B cell (primary cell): ENCODE measurements around the gene PAIP1. TPM values are rescaled to one million over a fixed set of nuclear protein-coding genes. Genes with fewer than 3 reads are reported as not detected.

Experiments used
- ATAC-seq: fragments of 200-7000 bp; cut with Tn5 transposase; one replicate; pipeline ENCODE4 v1.10.0; 2021; ENCODE audit warnings: low read depth, mild to moderate bottlenecking, moderate number of reproducible peaks, moderate library complexity
- CTCF ChIA-PET: fragments of 350-600 bp; sonication (Branson Sonifier 250); formaldehyde crosslinking; loops from one replicate; lab custom pipeline; 2021; ENCODE audit warnings: antibody characterized with exemption, inconsistent platforms; lab: Charles Lee
- POLR2A ChIA-PET: fragments of 350-600 bp; sonication (Branson Sonifier 250); formaldehyde crosslinking; loops from one replicate; lab custom pipeline; 2021; ENCODE audit warnings: antibody characterized with exemption; lab: Charles Lee
- DNase-seq: peaks from one replicate; pipeline ENCODE4 v3.0.0; 2013
- H2AFZ ChIP-seq: 2 replicates; pipeline ENCODE4 v1.6.1; 2012; ENCODE audit warnings: mild to moderate bottlenecking, low read depth, low read length; ENCODE audit not compliant: insufficient read depth, poor library complexity, severe bottlenecking
- H3K27ac ChIP-seq, 2 donors: 1 replicate in 1 of 2; 2 replicates in 1 of 2; pipeline ENCODE4 v1.5.1; 2012 to 2013; ENCODE audit warnings: low read length in 2 of 2, mild to moderate bottlenecking in 2 of 2, moderate library complexity in 1 of 2
- H3K27me3 ChIP-seq, 4 experiments: fragments of 200-600 bp in 1 of 4; sonication (generic) in 1 of 4; replicated peaks in 1 of 4; 1 replicate in 2 of 4; 2 replicates in 2 of 4; pipeline versions ENCODE4 v1.6.1 to v1.7.0; 2013 to 2016; ENCODE audit warnings: low read length in 3 of 4, mild to moderate bottlenecking in 2 of 4, mixed read lengths in 1 of 4, moderate library complexity in 1 of 4; ENCODE audit not compliant: insufficient read depth in 4 of 4, control insufficient read depth in 3 of 4; ENCODE audit errors: control extremely low read depth in 1 of 4
- H3K36me3 ChIP-seq, 2 experiments: replicated peaks in 1 of 2; 1 replicate in 1 of 2; 2 replicates in 1 of 2; pipeline versions ENCODE4 v1.6.1 to v1.7.1; 2013; ENCODE audit warnings: low read length in 1 of 2; ENCODE audit not compliant: insufficient read depth in 2 of 2, control insufficient read depth in 1 of 2; ENCODE audit errors: control extremely low read depth in 1 of 2, extremely low read depth in 1 of 2
- H3K4me1 ChIP-seq, 2 donors: fragments of 200-600 bp in 1 of 2; sonication (generic) in 1 of 2; 1 replicate in 1 of 2; 2 replicates in 1 of 2; pipeline versions ENCODE4 v1.5.1 to v1.6.1; 2013 to 2017; ENCODE audit warnings: low read length in 2 of 2; ENCODE audit not compliant: control insufficient read depth in 2 of 2, insufficient read depth in 2 of 2
- H3K4me2 ChIP-seq: replicated peaks from 2 replicates; pipeline ENCODE3; 2012; ENCODE audit warnings: mild to moderate bottlenecking, low read depth, low read length; ENCODE audit not compliant: poor library complexity, severe bottlenecking
- H3K4me3 ChIP-seq, 5 experiments: fragments of 200-600 bp in 1 of 5; sonication (generic) in 1 of 5; 1 replicate in 3 of 5; 2 replicates in 2 of 5; pipeline versions ENCODE4 v1.5.1 to v1.7.0; 2011 to 2016; ENCODE audit warnings: low read length in 4 of 5, mild to moderate bottlenecking in 4 of 5, low read depth in 2 of 5, control low read depth in 1 of 5, moderate library complexity in 1 of 5; ENCODE audit not compliant: insufficient read depth in 1 of 5; ENCODE audit errors: control extremely low read depth in 1 of 5, extremely low read depth in 1 of 5
- H3K79me2 ChIP-seq: fragments of 200-600 bp; sonication (generic); one replicate; pipeline ENCODE4 v1.6.0; 2016; ENCODE audit warnings: low read length; ENCODE audit not compliant: control insufficient read depth, insufficient read depth
- H3K9ac ChIP-seq: fragments of 200-600 bp; sonication (generic); 2 replicates; pipeline ENCODE4 v1.6.1; 2017; ENCODE audit warnings: mild to moderate bottlenecking, low read length, moderate library complexity
- H3K9me3 ChIP-seq, 3 donors: one replicate each; pipeline versions ENCODE4 v1.6.1 to v1.7.1; 2013; ENCODE audit warnings: low read length in 2 of 3; ENCODE audit not compliant: control insufficient read depth in 2 of 3, insufficient read depth in 1 of 3; ENCODE audit errors: control extremely low read depth in 1 of 3
- H4K20me1 ChIP-seq: 2 replicates; pipeline ENCODE4 v1.6.0; 2012; ENCODE audit warnings: mild to moderate bottlenecking, low read length; ENCODE audit not compliant: insufficient read depth, control insufficient read depth, poor library complexity, severe bottlenecking
- H3K27ac Mint-ChIP-seq: one replicate; pipeline ENCODE4 v1.8.0; 2021; ENCODE audit warnings: mixed read lengths
- H3K27me3 Mint-ChIP-seq: one replicate; pipeline ENCODE4 v1.8.0; 2021; ENCODE audit warnings: mixed read lengths
- H3K4me1 Mint-ChIP-seq: one replicate; pipeline ENCODE4 v1.8.0; 2021; ENCODE audit warnings: mixed read lengths
- H3K4me3 Mint-ChIP-seq: one replicate; pipeline ENCODE4 v1.8.0; 2021; ENCODE audit warnings: mixed read lengths
- H3K9me3 Mint-ChIP-seq: one replicate; pipeline ENCODE4 v1.8.0; 2022; ENCODE audit warnings: mixed read lengths; ENCODE audit not compliant: insufficient read depth
- CTCF ChIP-seq: fragments of 200-600 bp; IDR thresholded peaks from one replicate; pipeline ENCODE4 v1.8.0; 2022; ENCODE audit warnings: antibody characterized with exemption, mild to moderate bottlenecking
- EZH2 ChIP-seq: IDR thresholded peaks from 2 replicates; pipeline ENCODE4 v1.6.1; 2012; ENCODE audit warnings: borderline replicate concordance, low read depth, mild to moderate bottlenecking, moderate library complexity, low read length; ENCODE audit not compliant: insufficient read depth, poor library complexity, severe bottlenecking
- WGBS: methylation state at CpG from one replicate; pipeline ENCODE4 v1.1.5; 2013; ENCODE audit warnings: missing lambda C conversion rate; ENCODE audit not compliant: insufficient coverage; 5-methylcytosine and 5-hydroxymethylcytosine counted together
- intact Hi-C: fragments of 100-400 bp; cut with micrococcal nuclease; formaldehyde crosslinking; loops from one replicate; pipeline ENCODE4 v1.10.0; 2022
- polyA plus RNA-seq: library from polyadenylated mRNA; depleted of rRNA; stranded (reverse); fragments of >200 nt; gene quantifications from 2 replicates; pipeline ENCODE4 v1.2.3, GENCODE V29; 2012
- total RNA-seq, 2 donors: library from RNA; stranded (reverse); fragments of 120-200 nt in 1 of 2; gene quantifications; 1 replicate in 1 of 2; 2 replicates in 1 of 2; pipeline versions ENCODE4 v1.2.3 to v1.2.4, GENCODE V29; 2013 to 2022

Gene PAIP1
- total and polyA plus RNA-seq, 2 donors (not counting 1 experiment from before 2014, with no cell fraction given): 23.0 to 31.8 TPM

- no peak overlapping the region for H3K27ac Mint-ChIP-seq
- H3K4me1 ChIP-seq: no peaks in the 10 kb centered on the region
- H3K4me3 ChIP-seq: no peak overlapping the region
- WGBS: no CpG with 5 or more reads among the region's 2 CpGs
- no peaks in the 10 kb centered on the region for H3K79me2 ChIP-seq
- no peak overlapping the region for H3K27ac ChIP-seq
- H2AFZ ChIP-seq: no peak overlapping the region
- no peak for ATAC-seq
- ChIA-PET CTCF (no interaction called here), POLR2A (no interaction called here)
- intact Hi-C loops: no loop called here
- H3K36me3 ChIP-seq: peaks cover 0 to 6% of the 10 kb centered on the region in 2 experiments
- no peak for DNase-seq
- no peaks in the 10 kb centered on the region for H3K4me1 Mint-ChIP-seq
- H3K27me3 ChIP-seq: no peaks in the 10 kb centered on the region
- H3K9me3 ChIP-seq: no peaks in the 10 kb centered on the region
- no peak overlapping the region for H3K4me2 ChIP-seq
- H4K20me1 ChIP-seq: no peaks in the 10 kb centered on the region
- H3K27me3 Mint-ChIP-seq: no peaks in the 10 kb centered on the region
- TF ChIP-seq CTCF (no peak), EZH2 (no peak)
- no peak overlapping the region for H3K9ac ChIP-seq
- H3K4me3 Mint-ChIP-seq: no peak overlapping the region
- H3K9me3 Mint-ChIP-seq: no peaks in the 10 kb centered on the region
Observed at GRCh38 chr5:43572357-43572756, 15.5 kb upstream of the PAIP1 start.

DNA sequence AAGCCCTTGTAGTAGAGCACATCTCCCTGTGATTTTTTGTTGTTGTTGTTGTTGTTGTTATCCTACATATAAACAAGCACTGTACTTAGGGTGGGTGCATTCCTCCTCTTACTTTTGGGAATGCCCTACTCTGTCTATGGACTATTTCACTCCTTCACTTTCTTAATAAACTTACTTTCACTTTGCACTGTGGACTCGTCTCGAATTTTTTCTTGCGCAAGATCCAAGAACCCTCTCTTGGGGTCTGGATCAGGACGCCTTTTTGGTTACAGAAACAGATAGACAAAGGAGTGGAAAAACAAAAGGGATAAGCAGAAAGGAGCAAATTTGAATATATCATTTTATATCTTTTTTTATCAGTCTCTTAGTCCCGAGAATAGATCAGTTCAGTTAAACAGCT, 14.4 kb upstream of the PAIP1 start:
- Mint-ChIP-seq H3K27me3 (no peaks in the 10 kb centered on the region), H3K4me1 (no peaks in the 10 kb centered on the region), H3K9me3 (no peaks in the 10 kb centered on the region), H3K4me3 (no peak overlapping the region), H3K27ac (no peak overlapping the region)
- Histone ChIP-seq H3K36me3 (peaks cover 0 to 4% of the 10 kb centered on the region in 2 experiments), H3K9me3 (no peaks in the 10 kb centered on the region), H3K27ac (no peak overlapping the region), H2AFZ (no peak overlapping the region), H4K20me1 (no peaks in the 10 kb centered on the region), H3K27me3 (no peaks in the 10 kb centered on the region), H3K4me2 (no peak overlapping the region), H3K79me2 (no peaks in the 10 kb centered on the region), H3K9ac (no peak overlapping the region), H3K4me3 (no peak overlapping the region), H3K4me1 (no peaks in the 10 kb centered on the region)
- ChIA-PET POLR2A (no interaction called here), CTCF (no interaction called here)
- ATAC-seq (no peak), DNase-seq (no peak)
- TF ChIP-seq CTCF (no peak), EZH2 (no peak)
- no CpG with 5 or more reads among the region's 5 CpGs for WGBS
- intact Hi-C loops: no loop called here
